Thymus (tissue), 11 donors: ENCODE data around the gene ZDHHC22. TPM values are rescaled to one million over a fixed set of nuclear protein-coding genes. Genes with fewer than 3 reads are reported as not detected.

Experiments used
- DNase-seq, 9 donors: peaks; one replicate each; pipeline ENCODE4 v3.0.0-alpha.2; 2013; ENCODE audit warnings: low spot score in 9 of 9, low read depth in 6 of 9, missing footprints in 1 of 9
- H3K27ac ChIP-seq, 2 donors: one replicate each; pipeline ENCODE4 v1.5.1; 2013; ENCODE audit warnings: control low read depth in 1 of 2, low read depth in 1 of 2, low read length in 1 of 2, mild to moderate bottlenecking in 1 of 2, moderate library complexity in 1 of 2
- H3K27me3 ChIP-seq, 2 donors: one replicate each; pipeline ENCODE4 v1.5.1; 2013; ENCODE audit warnings: low read length in 1 of 2; ENCODE audit not compliant: control insufficient read depth in 2 of 2, insufficient read depth in 1 of 2
- H3K36me3 ChIP-seq, 2 donors: one replicate each; pipeline ENCODE4 v1.5.1; 2013; ENCODE audit warnings: low read length in 1 of 2, mild to moderate bottlenecking in 1 of 2, moderate library complexity in 1 of 2; ENCODE audit not compliant: control insufficient read depth in 2 of 2, insufficient read depth in 2 of 2
- H3K4me1 ChIP-seq, 2 donors: one replicate each; pipeline ENCODE4 v1.5.1; 2013; ENCODE audit warnings: low read length in 2 of 2; ENCODE audit not compliant: control insufficient read depth in 2 of 2, insufficient read depth in 2 of 2
- H3K4me3 ChIP-seq, 2 donors: one replicate each; pipeline ENCODE4 v1.5.1; 2013; ENCODE audit warnings: low read length in 2 of 2, control low read depth in 1 of 2, mild to moderate bottlenecking in 1 of 2
- H3K9me3 ChIP-seq, 2 donors: one replicate each; pipeline ENCODE4 v1.5.1; 2013; ENCODE audit warnings: low read length in 1 of 2, mild to moderate bottlenecking in 1 of 2; ENCODE audit not compliant: control insufficient read depth in 2 of 2, insufficient read depth in 1 of 2
- WGBS: extraction: QIAGEN DNeasy Blood & Tissue Kit; methylation state at CpG from one replicate; pipeline ENCODE4 v1.1.7; 2013; 5-methylcytosine and 5-hydroxymethylcytosine counted together
- polyA plus RNA-seq: library from polyadenylated mRNA; stranded (reverse); fragments of 200-250 nt; gene quantifications from one replicate; pipeline ENCODE4 v1.2.3, GENCODE V29; 2013
- total RNA-seq: library from RNA; stranded (reverse); fragments of 120-200 nt; gene quantifications from one replicate; pipeline ENCODE4 v1.2.4, GENCODE V29; 2013
- donor health status: healthy.

ZDHHC22 gene
- total and polyA plus RNA-seq, 2 donors = 0.05 TPM; not detected in 1

GRCh38 chr14:77094672-77095284, 46.8 kb downstream of the ZDHHC22 start:
- WGBS = 29% methylated on average over 8 of the region's 8 CpGs
- Histone ChIP-seq H3K27me3 (no peaks in the 10 kb centered on the region), H3K27ac (no peak overlapping the region), H3K9me3 (peaks cover 0 to 3% of the 10 kb centered on the region in 2 donors), H3K36me3 (no peaks in the 10 kb centered on the region), H3K4me3 (no peak overlapping the region), H3K4me1 (peaks cover 5 to 14% of the 10 kb centered on the region in 2 donors)
- DNase-seq = peak in 8 of 9 donors; percentile 63 to 88 (median 74)

- Histone ChIP-seq H3K9me3 (peaks cover 0 to 3% of the 10 kb centered on the region in 2 donors), H3K4me1 (peaks cover 5 to 11% of the 10 kb centered on the region in 2 donors)
These were observed 48.9 kb downstream of the ZDHHC22 start for GRCh38 chr14:77092676-77093075.

GRCh38 chr14:77091518-77091917, 50.1 kb downstream of the ZDHHC22 start:
- H3K36me3 ChIP-seq = no peaks in the 10 kb centered on the region
- H3K4me1 ChIP-seq = peaks cover 0 to 4% of the 10 kb centered on the region in 2 donors
- H3K4me3 ChIP-seq = no peak overlapping the region
- peaks cover 0 to 3% of the 10 kb centered on the region in 2 donors for H3K9me3 ChIP-seq
- DNase-seq = no peak
- no peaks in the 10 kb centered on the region for H3K27me3 ChIP-seq
- H3K27ac ChIP-seq = no peak overlapping the region

More at GRCh38 chr14:77092676-77093075, 48.9 kb downstream of the ZDHHC22 start:
- 95% methylated on average over 3 of the region's 3 CpGs for WGBS
- no peaks in the 10 kb centered on the region for H3K36me3 ChIP-seq
- H3K27ac ChIP-seq = no peak overlapping the region
- H3K27me3 ChIP-seq = no peaks in the 10 kb centered on the region
- no peak overlapping the region for H3K4me3 ChIP-seq
- DNase-seq = no peak

GRCh38 chr14:77088645-77089044, 52.9 kb downstream of the ZDHHC22 start:
- no peaks in the 10 kb centered on the region for H3K36me3 ChIP-seq
- 87% methylated on average over 2 of the region's 2 CpGs for WGBS
- no peaks in the 10 kb centered on the region for H3K27me3 ChIP-seq
- peaks cover 0 to 3% of the 10 kb centered on the region in 2 donors for H3K9me3 ChIP-seq
- H3K4me3 ChIP-seq = no peak overlapping the region
- no peak overlapping the region for H3K27ac ChIP-seq
- H3K4me1 ChIP-seq = peaks cover 0 to 4% of the 10 kb centered on the region in 2 donors
- DNase-seq = no peak

- H3K27ac ChIP-seq = no peak overlapping the region
- WGBS = 83% methylated on average over 5 of the region's 5 CpGs
These were observed 53.4 kb downstream of the ZDHHC22 start for GRCh38 chr14:77088219-77088618.

GRCh38 chr14:77087631-77088030, 54.0 kb downstream of the ZDHHC22 start:
- Histone ChIP-seq H3K27me3 (no peaks in the 10 kb centered on the region), H3K36me3 (no peaks in the 10 kb centered on the region), H3K4me1 (peaks cover 0 to 4% of the 10 kb centered on the region in 2 donors), H3K9me3 (peaks cover 0 to 3% of the 10 kb centered on the region in 2 donors), H3K27ac (no peak overlapping the region), H3K4me3 (no peak overlapping the region)
- no peak for DNase-seq
- 90% methylated on average over 3 of the region's 3 CpGs for WGBS

More at GRCh38 chr14:77088219-77088618, 53.4 kb downstream of the ZDHHC22 start:
- Histone ChIP-seq H3K9me3 (peaks cover 0 to 3% of the 10 kb centered on the region in 2 donors), H3K4me3 (no peak overlapping the region), H3K36me3 (no peaks in the 10 kb centered on the region), H3K4me1 (peaks cover 0 to 4% of the 10 kb centered on the region in 2 donors), H3K27me3 (no peaks in the 10 kb centered on the region)
- DNase-seq = peak in 2 of 9 donors; percentile 20 to 47

- no peaks in the 10 kb centered on the region for H3K36me3 ChIP-seq
- WGBS = 97% methylated on average over 6 of the region's 6 CpGs
- H3K4me3 ChIP-seq = no peak overlapping the region
- H3K27me3 ChIP-seq = no peaks in the 10 kb centered on the region
- no peak for DNase-seq
- peaks cover 0 to 4% of the 10 kb centered on the region in 2 donors for H3K4me1 ChIP-seq
- H3K9me3 ChIP-seq = peaks cover 0 to 3% of the 10 kb centered on the region in 2 donors
- H3K27ac ChIP-seq = no peak overlapping the region
These were observed 54.6 kb downstream of the ZDHHC22 start for GRCh38 chr14:77086951-77087350.

GRCh38 chr14:77086017-77086727, 55.4 kb downstream of the ZDHHC22 start:
- no peaks in the 10 kb centered on the region for H3K36me3 ChIP-seq
- no peaks in the 10 kb centered on the region for H3K27me3 ChIP-seq
- no peak overlapping the region for H3K4me3 ChIP-seq
- H3K27ac ChIP-seq = peak overlapping the region in 1 of 2 donors; percentile 56
- DNase-seq = peak in 4 of 9 donors; percentile 31 to 72 (median 44)
- H3K9me3 ChIP-seq = no peaks in the 10 kb centered on the region
- WGBS = 98% methylated on average over 3 of the region's 3 CpGs
- H3K4me1 ChIP-seq = peaks cover 0 to 4% of the 10 kb centered on the region in 2 donors

GRCh38 chr14:77085538-77085937, 56.1 kb downstream of the ZDHHC22 start:
- peaks cover 0 to under 1% of the 10 kb centered on the region in 2 donors for H3K9me3 ChIP-seq
- H3K4me3 ChIP-seq = no peak overlapping the region
- peaks cover 0 to 4% of the 10 kb centered on the region in 2 donors for H3K4me1 ChIP-seq
- no peak overlapping the region for H3K27ac ChIP-seq
- no peaks in the 10 kb centered on the region for H3K36me3 ChIP-seq
- DNase-seq = no peak
- no peaks in the 10 kb centered on the region for H3K27me3 ChIP-seq
- 91% methylated on average over 4 of the region's 4 CpGs for WGBS
